ENCODE measurements around the gene MTOR.

- TF ChIP-seq POLR2A (IDR thresholded peaks at IDR 0.05) (no peak), CTCF (IDR thresholded peaks at IDR 0.05) (no peak)
Observed at GRCh38 chr1:11198257-11198656, 64.1 kb downstream of the MTOR start.

All from ovary (tissue), 3 donors.